HepG2 (cell line): ENCODE results near the gene ATAD3C. TPM values are rescaled to one million over a fixed set of nuclear protein-coding genes. Genes with fewer than 3 reads are reported as not detected.

Source experiments
- JDP2 ChIP-seq: sonication (generic); formaldehyde crosslinking; IDR thresholded peaks from 2 replicates; pipeline ENCODE4 v1.8.1; 2022; ENCODE audit warnings: missing genetic modification reagents, borderline replicate concordance
- KLF9 ChIP-seq: IDR thresholded peaks from 2 replicates; pipeline ENCODE4 v1.6.1; 2016; ENCODE audit warnings: low read depth
- MXI1 ChIP-seq: IDR thresholded peaks from 3 replicates; pipeline ENCODE4 v1.6.1; 2012; ENCODE audit warnings: low read depth, low read length, inconsistent platforms, borderline replicate concordance
- SMAD3 ChIP-seq: sonication (generic); formaldehyde crosslinking; IDR thresholded peaks from 2 replicates; pipeline ENCODE4 v1.4.0; 2020; ENCODE audit warnings: missing genetic modification reagents
- SNAPC2 ChIP-seq: sonication (generic); formaldehyde crosslinking; IDR thresholded peaks from 2 replicates; pipeline ENCODE4 v1.8.1; 2022; ENCODE audit warnings: mild to moderate bottlenecking, missing genetic modification reagents
- SUZ12 ChIP-seq: fragments of 150-350 bp; IDR thresholded peaks from 2 replicates; pipeline ENCODE4 v1.6.1; 2014; ENCODE audit warnings: low read depth, low read length
- TCF7 ChIP-seq: sonication (generic); IDR thresholded peaks from 2 replicates; pipeline ENCODE4 v1.6.1; 2016; ENCODE audit warnings: antibody characterized with exemption, low read depth
- TCF7L2 ChIP-seq: IDR thresholded peaks from 2 replicates; pipeline ENCODE4 v1.6.1; 2011; ENCODE audit warnings: mild to moderate bottlenecking, low read depth, low read length, moderate library complexity
- ZFP36L1 ChIP-seq: sonication (generic); formaldehyde crosslinking; IDR thresholded peaks from 2 replicates; pipeline ENCODE4 v1.8.0; 2022; ENCODE audit warnings: mild to moderate bottlenecking, missing genetic modification reagents, moderate library complexity
- ZNF331 ChIP-seq: sonication (generic); formaldehyde crosslinking; IDR thresholded peaks from 2 replicates; pipeline ENCODE4 v1.4.0; 2020; ENCODE audit warnings: missing genetic modification reagents
- ZNF674 ChIP-seq: sonication (generic); formaldehyde crosslinking; IDR thresholded peaks from 2 replicates; pipeline ENCODE4 v1.5.0; 2020; ENCODE audit warnings: low read depth, mild to moderate bottlenecking, missing genetic modification reagents
- ZNF790 ChIP-seq: sonication (generic); formaldehyde crosslinking; IDR thresholded peaks from 2 replicates; pipeline ENCODE4 v1.8.0; 2022; ENCODE audit warnings: missing genetic modification reagents, mild to moderate bottlenecking, borderline replicate concordance
- polyA plus RNA-seq, 8 experiments: library from polyadenylated mRNA; depleted of rRNA in 3 of 8; stranded (reverse) in 7 of 8; unstranded in 1 of 8; fragments of >200 nt; fragmentation: Illumina TruSeq in 4 of 8; extraction: Trizol in 4 of 8; gene quantifications; 2 replicates each; pipeline versions ENCODE4 v1.2.1 to v1.2.3, GENCODE V29; 2011 to 2016; ENCODE audit warnings: low read depth in 4 of 8, missing spikeins in 1 of 8, mixed read lengths in 1 of 8; ENCODE audit not compliant: insufficient read depth in 1 of 8
- total RNA-seq, 5 experiments: library from RNA; depleted of rRNA; stranded (reverse); fragments of >200 nt; fragmentation: Illumina TruSeq; extraction: Trizol; gene quantifications; 2 replicates each; pipeline ENCODE4 v1.2.3, GENCODE V29; 2016; ENCODE audit warnings: low read depth in 1 of 5
- TF ChIP-seq, protein P1 (sequence below): sonication (generic); formaldehyde crosslinking; IDR thresholded peaks from 2 replicates; pipeline ENCODE4 v1.8.0; 2022; ENCODE audit warnings: missing genetic modification reagents, mild to moderate bottlenecking, inconsistent platforms, borderline replicate concordance
- TF ChIP-seq, protein P2 (sequence below): fragments of 450-650 bp; IDR thresholded peaks from 2 replicates; pipeline ENCODE4 v1.6.1; 2016
- TF ChIP-seq, protein P3 (sequence below): sonication (generic); formaldehyde crosslinking; IDR thresholded peaks from 2 replicates; pipeline ENCODE4 v1.5.1; 2020; ENCODE audit warnings: mild to moderate bottlenecking, missing genetic modification reagents, borderline replicate concordance
- TF ChIP-seq, protein P4 (sequence below): sonication (generic); formaldehyde crosslinking; IDR thresholded peaks from 2 replicates; pipeline ENCODE4 v1.4.0; 2020; ENCODE audit warnings: missing genetic modification reagents, borderline replicate concordance

The ATAD3C gene
- total and polyA plus RNA-seq, 2 of the 13 experiments (the other 11 are each of a cell fraction or from before 2014, with no cell fraction given) = 2.4 to 3.2 TPM

DNA sequence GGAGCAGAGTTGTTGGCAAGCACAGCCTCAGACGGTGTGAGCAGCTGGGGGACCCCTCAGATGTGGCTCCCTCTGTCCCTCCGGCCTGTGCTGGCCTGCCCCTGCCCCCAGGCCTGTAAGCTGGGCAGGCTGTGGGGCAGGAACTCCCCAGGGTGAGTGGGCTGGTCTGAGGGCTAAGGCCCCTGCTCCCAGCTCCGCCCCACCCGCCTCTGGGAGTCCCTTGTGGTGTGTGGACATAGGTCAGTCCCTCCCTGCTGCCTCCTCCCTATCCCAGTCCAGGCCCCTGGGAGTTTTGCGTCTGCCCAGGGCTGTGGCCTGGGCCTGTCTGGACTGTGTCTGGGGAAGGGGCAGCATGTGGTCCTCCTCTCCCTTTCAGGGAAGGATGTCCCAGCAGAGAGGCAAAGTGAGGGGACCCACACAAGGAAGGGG is 17.6 kb upstream of the ATAD3C start (continued):
- TF ChIP-seq TCF7 (no peak), ZNF674 (CRISPR knock-in tag) (no peak), KLF9 (no peak), SUZ12 (no peak), JDP2 (CRISPR knock-in tag) (no peak), TCF7L2 (no peak), SNAPC2 (CRISPR knock-in tag) (0 out of 2 replicates have a peak, but pooled peaks have one; percentile 13), ZFP36L1 (CRISPR knock-in tag) (peak; percentile 73; the same call in 1 of the 2 replicates), ZNF331 (CRISPR knock-in tag) (peak; percentile 52; the same call in 1 of the 2 replicates), ZNF790 (CRISPR knock-in tag) (0 out of 2 replicates have a peak, but pooled peaks have one; percentile 20), SMAD3 (CRISPR knock-in tag) (no peak), MXI1 (peak; percentile 62; the same call in 1 of the 3 replicates)
- TF ChIP-seq, protein P1, sequence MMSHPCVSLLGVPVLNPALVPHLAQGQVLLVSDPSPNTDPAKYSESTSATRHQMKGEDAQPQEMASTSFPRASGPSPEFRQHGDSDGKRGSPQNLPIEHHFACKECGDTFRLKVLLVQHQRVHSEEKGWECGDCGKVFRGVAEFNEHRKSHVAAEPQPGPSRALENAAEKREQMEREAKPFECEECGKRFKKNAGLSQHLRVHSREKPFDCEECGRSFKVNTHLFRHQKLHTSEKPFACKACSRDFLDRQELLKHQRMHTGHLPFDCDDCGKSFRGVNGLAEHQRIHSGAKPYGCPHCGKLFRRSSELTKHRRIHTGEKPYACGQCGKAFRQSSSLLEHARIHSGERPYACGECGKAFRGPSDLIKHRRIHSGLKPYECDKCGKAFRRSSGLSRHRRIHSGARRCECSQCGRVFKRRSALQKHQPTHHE = no peak
- TF ChIP-seq, protein P2, sequence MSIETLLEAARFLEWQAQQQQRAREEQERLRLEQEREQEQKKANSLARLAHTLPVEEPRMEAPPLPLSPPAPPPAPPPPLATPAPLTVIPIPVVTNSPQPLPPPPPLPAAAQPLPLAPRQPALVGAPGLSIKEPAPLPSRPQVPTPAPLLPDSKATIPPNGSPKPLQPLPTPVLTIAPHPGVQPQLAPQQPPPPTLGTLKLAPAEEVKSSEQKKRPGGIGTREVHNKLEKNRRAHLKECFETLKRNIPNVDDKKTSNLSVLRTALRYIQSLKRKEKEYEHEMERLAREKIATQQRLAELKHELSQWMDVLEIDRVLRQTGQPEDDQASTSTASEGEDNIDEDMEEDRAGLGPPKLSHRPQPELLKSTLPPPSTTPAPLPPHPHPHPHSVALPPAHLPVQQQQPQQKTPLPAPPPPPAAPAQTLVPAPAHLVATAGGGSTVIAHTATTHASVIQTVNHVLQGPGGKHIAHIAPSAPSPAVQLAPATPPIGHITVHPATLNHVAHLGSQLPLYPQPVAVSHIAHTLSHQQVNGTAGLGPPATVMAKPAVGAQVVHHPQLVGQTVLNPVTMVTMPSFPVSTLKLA = no peak
- TF ChIP-seq, protein P3, sequence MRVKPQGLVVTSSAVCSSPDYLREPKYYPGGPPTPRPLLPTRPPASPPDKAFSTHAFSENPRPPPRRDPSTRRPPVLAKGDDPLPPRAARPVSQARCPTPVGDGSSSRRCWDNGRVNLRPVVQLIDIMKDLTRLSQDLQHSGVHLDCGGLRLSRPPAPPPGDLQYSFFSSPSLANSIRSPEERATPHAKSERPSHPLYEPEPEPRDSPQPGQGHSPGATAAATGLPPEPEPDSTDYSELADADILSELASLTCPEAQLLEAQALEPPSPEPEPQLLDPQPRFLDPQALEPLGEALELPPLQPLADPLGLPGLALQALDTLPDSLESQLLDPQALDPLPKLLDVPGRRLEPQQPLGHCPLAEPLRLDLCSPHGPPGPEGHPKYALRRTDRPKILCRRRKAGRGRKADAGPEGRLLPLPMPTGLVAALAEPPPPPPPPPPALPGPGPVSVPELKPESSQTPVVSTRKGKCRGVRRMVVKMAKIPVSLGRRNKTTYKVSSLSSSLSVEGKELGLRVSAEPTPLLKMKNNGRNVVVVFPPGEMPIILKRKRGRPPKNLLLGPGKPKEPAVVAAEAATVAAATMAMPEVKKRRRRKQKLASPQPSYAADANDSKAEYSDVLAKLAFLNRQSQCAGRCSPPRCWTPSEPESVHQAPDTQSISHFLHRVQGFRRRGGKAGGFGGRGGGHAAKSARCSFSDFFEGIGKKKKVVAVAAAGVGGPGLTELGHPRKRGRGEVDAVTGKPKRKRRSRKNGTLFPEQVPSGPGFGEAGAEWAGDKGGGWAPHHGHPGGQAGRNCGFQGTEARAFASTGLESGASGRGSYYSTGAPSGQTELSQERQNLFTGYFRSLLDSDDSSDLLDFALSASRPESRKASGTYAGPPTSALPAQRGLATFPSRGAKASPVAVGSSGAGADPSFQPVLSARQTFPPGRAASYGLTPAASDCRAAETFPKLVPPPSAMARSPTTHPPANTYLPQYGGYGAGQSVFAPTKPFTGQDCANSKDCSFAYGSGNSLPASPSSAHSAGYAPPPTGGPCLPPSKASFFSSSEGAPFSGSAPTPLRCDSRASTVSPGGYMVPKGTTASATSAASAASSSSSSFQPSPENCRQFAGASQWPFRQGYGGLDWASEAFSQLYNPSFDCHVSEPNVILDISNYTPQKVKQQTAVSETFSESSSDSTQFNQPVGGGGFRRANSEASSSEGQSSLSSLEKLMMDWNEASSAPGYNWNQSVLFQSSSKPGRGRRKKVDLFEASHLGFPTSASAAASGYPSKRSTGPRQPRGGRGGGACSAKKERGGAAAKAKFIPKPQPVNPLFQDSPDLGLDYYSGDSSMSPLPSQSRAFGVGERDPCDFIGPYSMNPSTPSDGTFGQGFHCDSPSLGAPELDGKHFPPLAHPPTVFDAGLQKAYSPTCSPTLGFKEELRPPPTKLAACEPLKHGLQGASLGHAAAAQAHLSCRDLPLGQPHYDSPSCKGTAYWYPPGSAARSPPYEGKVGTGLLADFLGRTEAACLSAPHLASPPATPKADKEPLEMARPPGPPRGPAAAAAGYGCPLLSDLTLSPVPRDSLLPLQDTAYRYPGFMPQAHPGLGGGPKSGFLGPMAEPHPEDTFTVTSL (CRISPR knock-in tag) = no peak
- TF ChIP-seq, protein P4, sequence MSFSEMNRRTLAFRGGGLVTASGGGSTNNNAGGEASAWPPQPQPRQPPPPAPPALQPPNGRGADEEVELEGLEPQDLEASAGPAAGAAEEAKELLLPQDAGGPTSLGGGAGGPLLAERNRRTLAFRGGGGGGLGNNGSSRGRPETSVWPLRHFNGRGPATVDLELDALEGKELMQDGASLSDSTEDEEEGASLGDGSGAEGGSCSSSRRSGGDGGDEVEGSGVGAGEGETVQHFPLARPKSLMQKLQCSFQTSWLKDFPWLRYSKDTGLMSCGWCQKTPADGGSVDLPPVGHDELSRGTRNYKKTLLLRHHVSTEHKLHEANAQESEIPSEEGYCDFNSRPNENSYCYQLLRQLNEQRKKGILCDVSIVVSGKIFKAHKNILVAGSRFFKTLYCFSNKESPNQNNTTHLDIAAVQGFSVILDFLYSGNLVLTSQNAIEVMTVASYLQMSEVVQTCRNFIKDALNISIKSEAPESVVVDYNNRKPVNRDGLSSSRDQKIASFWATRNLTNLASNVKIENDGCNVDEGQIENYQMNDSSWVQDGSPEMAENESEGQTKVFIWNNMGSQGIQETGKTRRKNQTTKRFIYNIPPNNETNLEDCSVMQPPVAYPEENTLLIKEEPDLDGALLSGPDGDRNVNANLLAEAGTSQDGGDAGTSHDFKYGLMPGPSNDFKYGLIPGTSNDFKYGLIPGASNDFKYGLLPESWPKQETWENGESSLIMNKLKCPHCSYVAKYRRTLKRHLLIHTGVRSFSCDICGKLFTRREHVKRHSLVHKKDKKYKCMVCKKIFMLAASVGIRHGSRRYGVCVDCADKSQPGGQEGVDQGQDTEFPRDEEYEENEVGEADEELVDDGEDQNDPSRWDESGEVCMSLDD = peak; percentile 59; the same call in 1 of the 2 replicates
